ENCODE data around the gene PFKFB3.

PFKFB3 gene

DNA sequence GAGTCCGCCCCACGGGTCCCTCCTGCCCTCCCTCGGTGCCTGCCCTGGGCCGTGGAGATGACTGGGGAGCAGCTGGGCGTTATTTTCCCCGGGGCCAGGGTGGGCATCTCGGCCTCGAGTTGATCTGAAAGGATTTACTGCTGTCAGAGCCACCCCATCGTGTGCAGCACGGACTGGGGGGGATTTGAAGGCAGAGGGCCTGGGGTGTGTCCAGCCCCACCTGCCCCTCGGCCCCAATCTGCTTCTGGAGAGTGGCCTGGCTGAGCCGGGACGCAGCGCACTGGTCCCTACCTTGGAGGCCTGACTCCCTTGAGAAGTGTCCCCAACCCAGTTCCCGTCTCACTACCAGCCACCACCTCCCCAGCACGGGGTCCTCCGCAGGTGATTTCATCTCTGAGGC, 24.2 kb upstream of the PFKFB3 start:
- TF ChIP-seq, protein P1, sequence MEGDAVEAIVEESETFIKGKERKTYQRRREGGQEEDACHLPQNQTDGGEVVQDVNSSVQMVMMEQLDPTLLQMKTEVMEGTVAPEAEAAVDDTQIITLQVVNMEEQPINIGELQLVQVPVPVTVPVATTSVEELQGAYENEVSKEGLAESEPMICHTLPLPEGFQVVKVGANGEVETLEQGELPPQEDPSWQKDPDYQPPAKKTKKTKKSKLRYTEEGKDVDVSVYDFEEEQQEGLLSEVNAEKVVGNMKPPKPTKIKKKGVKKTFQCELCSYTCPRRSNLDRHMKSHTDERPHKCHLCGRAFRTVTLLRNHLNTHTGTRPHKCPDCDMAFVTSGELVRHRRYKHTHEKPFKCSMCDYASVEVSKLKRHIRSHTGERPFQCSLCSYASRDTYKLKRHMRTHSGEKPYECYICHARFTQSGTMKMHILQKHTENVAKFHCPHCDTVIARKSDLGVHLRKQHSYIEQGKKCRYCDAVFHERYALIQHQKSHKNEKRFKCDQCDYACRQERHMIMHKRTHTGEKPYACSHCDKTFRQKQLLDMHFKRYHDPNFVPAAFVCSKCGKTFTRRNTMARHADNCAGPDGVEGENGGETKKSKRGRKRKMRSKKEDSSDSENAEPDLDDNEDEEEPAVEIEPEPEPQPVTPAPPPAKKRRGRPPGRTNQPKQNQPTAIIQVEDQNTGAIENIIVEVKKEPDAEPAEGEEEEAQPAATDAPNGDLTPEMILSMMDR (IDR thresholded peaks at IDR 0.05; ENCODE audit: borderline replicate concordance, insufficient read depth, low read depth, low read length): no peak
- no peak overlapping the region for H3K4me3 ChIP-seq (ENCODE audit: low read depth, low read length)

DNA sequence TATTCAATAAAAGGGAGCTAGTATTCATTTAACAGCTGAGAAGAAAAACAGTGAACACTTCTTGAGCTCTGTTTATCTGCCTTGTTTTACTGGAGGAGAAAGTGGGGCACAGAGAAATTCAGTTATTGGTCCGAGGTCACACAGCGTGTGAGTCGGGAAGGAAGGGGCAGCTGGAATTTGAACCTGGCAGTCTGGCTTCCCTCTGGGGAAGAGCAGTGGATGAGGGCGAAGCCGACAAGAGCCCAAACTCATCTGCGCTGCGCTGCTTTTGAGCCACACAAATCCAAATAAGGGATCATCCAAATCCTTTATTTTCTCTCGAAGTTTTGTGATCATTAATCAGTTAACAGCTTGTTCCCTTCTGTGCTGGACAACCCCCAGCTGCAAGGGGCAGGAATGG, 23.7 kb upstream of the PFKFB3 start:
- TF ChIP-seq, protein P1 (IDR thresholded peaks at IDR 0.05; ENCODE audit: borderline replicate concordance, insufficient read depth, low read depth, low read length): no peak
- H3K4me3 ChIP-seq (ENCODE audit: low read depth, low read length): no peak overlapping the region

DNA sequence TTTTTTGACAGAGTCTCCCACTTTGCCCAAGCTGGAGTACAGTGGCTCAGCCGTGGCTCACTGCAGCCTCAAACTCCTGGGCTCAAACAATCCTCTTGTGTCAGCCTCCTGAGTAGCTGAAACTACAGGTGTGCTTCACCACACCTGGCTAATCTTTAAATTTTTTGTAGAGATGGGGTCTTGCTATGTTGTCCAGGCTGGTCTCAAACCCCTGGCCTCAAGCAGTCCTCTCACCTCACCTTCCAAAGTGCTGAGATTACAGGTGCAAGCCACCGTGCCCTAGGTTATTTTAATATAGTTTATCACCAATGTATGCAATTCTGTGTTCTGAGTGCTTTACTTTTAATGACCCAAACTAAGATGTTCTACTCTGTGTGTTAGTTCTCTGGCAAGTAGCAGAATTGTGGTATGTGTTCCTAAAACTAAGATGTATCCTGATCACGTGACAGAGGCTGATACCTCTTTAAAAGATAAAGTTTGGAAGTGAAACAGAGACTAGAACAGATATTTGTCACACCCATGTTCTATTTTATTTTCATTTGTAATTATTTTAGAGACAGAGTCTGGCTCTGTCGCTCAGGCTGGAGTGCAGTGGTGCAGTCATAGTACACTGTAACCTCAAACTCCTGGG, 22.1 kb upstream of the PFKFB3 start:
- H3K4me3 ChIP-seq (ENCODE audit: low read depth, low read length): no peak overlapping the region
- TF ChIP-seq, protein P1 (IDR thresholded peaks at IDR 0.05; ENCODE audit: borderline replicate concordance, insufficient read depth, low read depth, low read length): no peak

DNA sequence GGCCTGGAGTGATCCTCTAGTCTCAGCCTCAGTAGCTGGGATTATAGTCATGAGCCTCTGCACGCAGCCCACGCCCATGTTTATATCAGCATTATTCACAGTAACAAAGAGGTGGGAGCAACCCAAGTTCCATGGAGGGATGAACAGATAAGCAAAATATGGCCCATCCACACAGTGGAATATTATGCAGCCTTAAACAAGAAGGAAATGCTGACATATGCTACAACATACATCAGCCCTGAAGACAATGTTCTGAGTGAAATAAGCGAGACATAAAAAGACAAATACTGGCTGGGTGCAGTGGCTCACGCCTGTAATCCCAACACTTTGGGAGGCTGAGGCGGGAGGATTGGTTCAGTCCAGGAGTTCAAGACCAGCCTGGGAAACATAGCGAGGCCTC, 21.5 kb upstream of the PFKFB3 start:
- TF ChIP-seq, protein P1 (IDR thresholded peaks at IDR 0.05; ENCODE audit: borderline replicate concordance, insufficient read depth, low read depth, low read length): no peak
- H3K4me3 ChIP-seq (ENCODE audit: low read depth, low read length): no peak overlapping the region

DNA sequence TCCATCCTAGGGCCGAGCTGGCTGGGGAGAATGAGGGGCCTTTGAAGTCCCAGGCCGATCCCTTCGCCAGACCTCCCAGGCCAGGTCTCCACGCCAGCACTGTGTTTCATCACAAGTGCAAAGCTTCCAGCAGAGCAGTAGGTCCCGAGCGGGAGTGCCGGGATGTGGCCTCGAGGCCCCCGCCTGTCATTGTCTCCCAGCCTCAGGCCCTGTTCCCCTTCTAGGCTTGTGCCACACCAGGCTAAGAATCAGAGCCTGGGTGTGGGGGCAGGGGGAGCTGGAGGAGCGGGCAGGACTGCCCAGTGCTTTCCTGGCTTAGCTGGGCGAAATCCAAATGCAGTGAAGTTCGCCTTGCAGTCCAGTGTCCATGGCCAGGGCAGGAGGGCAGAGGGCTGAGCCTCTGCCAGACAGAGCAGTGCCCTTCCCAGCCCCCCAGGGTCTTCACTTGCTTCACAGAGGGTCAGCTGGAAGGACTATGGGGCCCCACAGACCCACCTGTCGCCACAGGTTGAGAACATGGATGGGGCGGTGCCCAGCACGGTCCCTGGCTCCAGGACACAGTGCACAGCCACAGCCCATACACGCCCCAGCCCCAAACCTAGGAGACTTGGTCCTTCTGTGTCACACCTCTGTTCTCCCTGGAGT, 20.2 kb upstream of the PFKFB3 start:
- TF ChIP-seq, protein P1 (IDR thresholded peaks at IDR 0.05; ENCODE audit: borderline replicate concordance, insufficient read depth, low read depth, low read length): no peak
- H3K4me3 ChIP-seq (ENCODE audit: low read depth, low read length): no peak overlapping the region

DNA sequence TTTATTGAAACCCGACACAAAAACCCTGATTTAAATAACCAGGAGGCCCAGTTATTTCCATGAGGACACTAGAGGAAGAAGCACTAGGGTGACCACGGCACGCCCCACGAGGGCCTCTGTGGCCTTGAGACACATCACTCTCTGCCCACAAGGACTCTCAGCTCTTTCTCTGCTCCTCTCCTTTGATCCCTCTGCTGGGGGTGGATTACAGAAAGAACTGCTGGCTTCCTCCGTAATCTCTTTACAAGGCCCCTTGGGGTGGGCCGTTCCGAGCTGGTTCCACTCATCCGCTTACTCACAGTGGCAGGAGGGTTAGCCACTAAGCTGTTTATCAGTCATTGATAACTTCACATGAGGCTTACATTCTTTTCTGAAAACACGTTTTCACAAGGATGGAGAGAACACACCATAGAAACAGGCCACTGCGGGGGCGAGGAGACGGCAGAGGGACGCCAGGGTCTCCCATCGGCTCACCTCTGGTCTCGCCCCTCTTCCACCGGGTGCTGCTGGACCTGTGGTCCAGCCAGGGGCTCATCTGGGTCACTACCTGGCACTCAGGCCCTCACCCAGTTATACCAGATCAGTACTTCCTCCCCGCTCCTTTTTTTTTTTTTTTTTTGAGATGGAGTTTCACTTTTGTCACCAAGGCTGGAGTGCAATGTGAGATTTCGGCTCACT, 17.6 kb upstream of the PFKFB3 start:
- no peak overlapping the region for H3K4me3 ChIP-seq (ENCODE audit: low read depth, low read length)
- TF ChIP-seq, protein P1 (IDR thresholded peaks at IDR 0.05; ENCODE audit: borderline replicate concordance, insufficient read depth, low read depth, low read length): no peak

DNA sequence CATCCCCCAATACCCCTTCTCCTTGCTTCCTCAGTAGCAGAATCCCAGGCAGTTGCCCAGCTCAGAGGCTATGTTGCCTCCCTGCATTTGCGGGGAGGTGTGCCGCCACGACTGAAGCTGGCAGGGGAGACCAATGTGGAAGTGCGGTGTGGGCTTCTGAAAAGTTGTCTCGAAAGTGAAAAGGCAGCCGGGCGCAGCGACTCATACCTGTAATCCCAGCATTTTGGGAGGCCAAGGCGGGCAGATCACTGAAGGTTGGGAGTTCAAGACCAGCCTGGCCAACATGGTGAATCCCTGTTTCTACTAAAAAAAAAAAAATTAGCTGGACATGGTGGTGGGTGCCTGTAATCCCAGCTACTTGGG, 15.9 kb upstream of the PFKFB3 start:
- TF ChIP-seq, protein P1 (IDR thresholded peaks at IDR 0.05; ENCODE audit: borderline replicate concordance, insufficient read depth, low read depth, low read length): no peak
- no peak overlapping the region for H3K4me3 ChIP-seq (ENCODE audit: low read depth, low read length)
